ENCODE data around the gene DLG1.

Gene DLG1

GRCh38 chr3:197114007-197114406, 184.4 kb downstream of the DLG1 start:
- H3K9ac ChIP-seq (ENCODE audit: low read length) = no peak overlapping the region
- no peak overlapping the region for H3K27ac ChIP-seq (ENCODE audit: low read length, poor library complexity, severe bottlenecking)
- no peak overlapping the region for H2BK15ac ChIP-seq (ENCODE audit: low read depth, poor library complexity, severe bottlenecking)
- H2AFZ ChIP-seq (ENCODE audit: low read depth, low read length) = no peak overlapping the region
- 100% methylated on average over 3 of the region's 3 CpGs for WGBS
- no peak overlapping the region for H3K4me2 ChIP-seq (ENCODE audit: low read length, poor library complexity, severe bottlenecking)
- H2BK5ac ChIP-seq (ENCODE audit: low read depth, low read length, poor library complexity, severe bottlenecking) = no peak overlapping the region
- peaks cover 4 to 67% of the 10 kb centered on the region in 2 experiments for H3K36me3 ChIP-seq (ENCODE audit: control insufficient read depth in 1 of 2, insufficient read depth in 2 of 2, low read depth in 1 of 2, low read length in 2 of 2)
- no peak for DNase-seq
- no peaks in the 10 kb centered on the region for H3K9me3 ChIP-seq (ENCODE audit: control insufficient read depth, low read length)
- H4K8ac ChIP-seq (ENCODE audit: low read length) = no peak overlapping the region
- H3K4ac ChIP-seq (ENCODE audit: low read depth in 1 of 2, low read length in 2 of 2) = no peak overlapping the region
- H2AK5ac ChIP-seq (ENCODE audit: low read length, severe bottlenecking) = no peak overlapping the region
- no peak overlapping the region for H3K14ac ChIP-seq (ENCODE audit: low read length in 2 of 2)
- no peak overlapping the region for H2BK120ac ChIP-seq (ENCODE audit: low read depth, low read length)
- no peak overlapping the region for H4K91ac ChIP-seq (ENCODE audit: low read length)
- no peaks in the 10 kb centered on the region for H3K27me3 ChIP-seq (ENCODE audit: control insufficient read depth in 1 of 2, insufficient read depth in 1 of 2, low read length in 2 of 2)
- H3K79me1 ChIP-seq (replicated peaks; ENCODE audit: low read length, poor library complexity, severe bottlenecking) = peaks cover 7% of the 10 kb centered on the region
- no peak overlapping the region for H2BK12ac ChIP-seq (ENCODE audit: low read length in 2 of 2)
- H3K18ac ChIP-seq (ENCODE audit: low read depth in 1 of 2, low read length in 2 of 2) = no peak overlapping the region
- no peaks in the 10 kb centered on the region for H3K4me1 ChIP-seq (ENCODE audit: control insufficient read depth, insufficient read depth, low read depth, low read length)
- H3K4me3 ChIP-seq (ENCODE audit: insufficient read depth in 1 of 2, low read depth in 1 of 2, low read length in 2 of 2) = no peak overlapping the region
- H3K23ac ChIP-seq (ENCODE audit: low read length in 2 of 2) = no peak overlapping the region

DNA sequence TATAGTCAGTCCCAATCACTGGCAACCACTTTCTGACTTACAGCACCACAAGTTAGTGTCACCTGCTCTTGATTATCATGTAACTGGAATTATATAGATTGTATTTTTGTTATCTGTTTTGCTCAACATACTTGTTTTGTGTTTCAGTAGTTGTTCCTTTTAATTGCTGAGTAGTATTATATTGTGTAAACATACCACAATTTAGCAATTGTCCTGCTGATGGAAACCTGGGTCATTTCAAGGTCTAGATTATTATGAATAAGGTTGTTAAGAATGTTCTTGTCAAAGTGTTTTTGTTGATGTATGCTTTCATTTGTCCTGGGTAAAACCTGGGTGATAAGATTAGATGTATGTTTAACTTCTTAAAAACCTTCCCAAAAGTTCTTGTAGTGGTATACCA, 186.7 kb downstream of the DLG1 start:
- Histone ChIP-seq H4K8ac (ENCODE audit: low read length) (no peak overlapping the region), H2BK120ac (ENCODE audit: low read depth, low read length) (no peak overlapping the region), H3K36me3 (ENCODE audit: control insufficient read depth in 1 of 2, insufficient read depth in 2 of 2, low read depth in 1 of 2, low read length in 2 of 2) (peaks cover 3 to 67% of the 10 kb centered on the region in 2 experiments), H3K4me1 (ENCODE audit: control insufficient read depth, insufficient read depth, low read depth, low read length) (no peaks in the 10 kb centered on the region), H3K18ac (ENCODE audit: low read depth in 1 of 2, low read length in 2 of 2) (no peak overlapping the region), H3K14ac (ENCODE audit: low read length in 2 of 2) (no peak overlapping the region), H2AK5ac (ENCODE audit: low read length, severe bottlenecking) (no peak overlapping the region), H4K91ac (ENCODE audit: low read length) (no peak overlapping the region), H3K23ac (ENCODE audit: low read length in 2 of 2) (no peak overlapping the region), H3K9me3 (ENCODE audit: control insufficient read depth, low read length) (no peaks in the 10 kb centered on the region), H2BK12ac (ENCODE audit: low read length in 2 of 2) (no peak overlapping the region), H3K9ac (ENCODE audit: low read length) (no peak overlapping the region), H3K4me3 (ENCODE audit: insufficient read depth in 1 of 2, low read depth in 1 of 2, low read length in 2 of 2) (no peak overlapping the region), H3K27me3 (ENCODE audit: control insufficient read depth in 1 of 2, insufficient read depth in 1 of 2, low read length in 2 of 2) (no peaks in the 10 kb centered on the region), H3K4me2 (ENCODE audit: low read length, poor library complexity, severe bottlenecking) (no peak overlapping the region), H2BK15ac (ENCODE audit: low read depth, poor library complexity, severe bottlenecking) (no peak overlapping the region), H2BK5ac (ENCODE audit: low read depth, low read length, poor library complexity, severe bottlenecking) (no peak overlapping the region), H2AFZ (ENCODE audit: low read depth, low read length) (no peak overlapping the region), H3K79me1 (replicated peaks; ENCODE audit: low read length, poor library complexity, severe bottlenecking) (peaks cover 6% of the 10 kb centered on the region), H3K27ac (ENCODE audit: low read length, poor library complexity, severe bottlenecking) (no peak overlapping the region), H3K4ac (ENCODE audit: low read depth in 1 of 2, low read length in 2 of 2) (no peak overlapping the region)
- no peak for DNase-seq

GRCh38 chr3:197105786-197106185, 192.6 kb downstream of the DLG1 start:
- no peak overlapping the region for H3K27ac ChIP-seq (ENCODE audit: low read length, poor library complexity, severe bottlenecking)
- no peak overlapping the region for H2BK5ac ChIP-seq (ENCODE audit: low read depth, low read length, poor library complexity, severe bottlenecking)
- H2BK120ac ChIP-seq (ENCODE audit: low read depth, low read length) = no peak overlapping the region
- H3K4me2 ChIP-seq (ENCODE audit: low read length, poor library complexity, severe bottlenecking) = no peak overlapping the region
- peaks cover 6% of the 10 kb centered on the region for H3K79me1 ChIP-seq (replicated peaks; ENCODE audit: low read length, poor library complexity, severe bottlenecking)
- H3K9me3 ChIP-seq (ENCODE audit: control insufficient read depth, low read length) = no peaks in the 10 kb centered on the region
- no peak overlapping the region for H3K9ac ChIP-seq (ENCODE audit: low read length)
- DNase-seq = no peak
- no peak overlapping the region for H2BK15ac ChIP-seq (ENCODE audit: low read depth, poor library complexity, severe bottlenecking)
- no peak overlapping the region for H3K4ac ChIP-seq (ENCODE audit: low read depth in 1 of 2, low read length in 2 of 2)
- WGBS = no CpG with 5 or more reads among the region's 2 CpGs
- no peak overlapping the region for H2AFZ ChIP-seq (ENCODE audit: low read depth, low read length)
- no peaks in the 10 kb centered on the region for H3K27me3 ChIP-seq (ENCODE audit: control insufficient read depth in 1 of 2, insufficient read depth in 1 of 2, low read length in 2 of 2)
- no peak overlapping the region for H2BK12ac ChIP-seq (ENCODE audit: low read length in 2 of 2)
- no peak overlapping the region for H3K18ac ChIP-seq (ENCODE audit: low read depth in 1 of 2, low read length in 2 of 2)
- no peak overlapping the region for H4K8ac ChIP-seq (ENCODE audit: low read length)
- no peak overlapping the region for H2AK5ac ChIP-seq (ENCODE audit: low read length, severe bottlenecking)
- no peak overlapping the region for H3K4me3 ChIP-seq (ENCODE audit: insufficient read depth in 1 of 2, low read depth in 1 of 2, low read length in 2 of 2)
- no peak overlapping the region for H3K23ac ChIP-seq (ENCODE audit: low read length in 2 of 2)
- H3K36me3 ChIP-seq (ENCODE audit: control insufficient read depth in 1 of 2, insufficient read depth in 2 of 2, low read depth in 1 of 2, low read length in 2 of 2) = peaks cover 9 to 52% of the 10 kb centered on the region in 2 experiments
- H3K4me1 ChIP-seq (ENCODE audit: control insufficient read depth, insufficient read depth, low read depth, low read length) = no peaks in the 10 kb centered on the region
- H3K14ac ChIP-seq (ENCODE audit: low read length in 2 of 2) = no peak overlapping the region
- no peak overlapping the region for H4K91ac ChIP-seq (ENCODE audit: low read length)

GRCh38 chr3:197104738-197105137, 193.7 kb downstream of the DLG1 start:
- DNase-seq = no peak
- no CpG with 5 or more reads among the region's 1 CpG for WGBS
- peaks cover 11 to 48% of the 10 kb centered on the region in 2 experiments for H3K36me3 ChIP-seq (ENCODE audit: control insufficient read depth in 1 of 2, insufficient read depth in 2 of 2, low read depth in 1 of 2, low read length in 2 of 2)

More at GRCh38 chr3:197104738-197105137, 193.7 kb downstream of the DLG1 start:
- Histone ChIP-seq H3K4ac (ENCODE audit: low read depth in 1 of 2, low read length in 2 of 2) (no peak overlapping the region), H2AFZ (ENCODE audit: low read depth, low read length) (no peak overlapping the region), H3K27me3 (ENCODE audit: control insufficient read depth in 1 of 2, insufficient read depth in 1 of 2, low read length in 2 of 2) (no peaks in the 10 kb centered on the region), H3K79me1 (replicated peaks; ENCODE audit: low read length, poor library complexity, severe bottlenecking) (peaks cover 6% of the 10 kb centered on the region), H3K14ac (ENCODE audit: low read length in 2 of 2) (no peak overlapping the region), H2BK15ac (ENCODE audit: low read depth, poor library complexity, severe bottlenecking) (no peak overlapping the region), H2BK5ac (ENCODE audit: low read depth, low read length, poor library complexity, severe bottlenecking) (no peak overlapping the region), H3K4me1 (ENCODE audit: control insufficient read depth, insufficient read depth, low read depth, low read length) (no peaks in the 10 kb centered on the region), H2BK12ac (ENCODE audit: low read length in 2 of 2) (no peak overlapping the region), H2BK120ac (ENCODE audit: low read depth, low read length) (no peak overlapping the region), H3K4me3 (ENCODE audit: insufficient read depth in 1 of 2, low read depth in 1 of 2, low read length in 2 of 2) (no peak overlapping the region), H3K9me3 (ENCODE audit: control insufficient read depth, low read length) (no peaks in the 10 kb centered on the region), H4K91ac (ENCODE audit: low read length) (no peak overlapping the region), H3K23ac (ENCODE audit: low read length in 2 of 2) (no peak overlapping the region), H3K18ac (ENCODE audit: low read depth in 1 of 2, low read length in 2 of 2) (no peak overlapping the region), H2AK5ac (ENCODE audit: low read length, severe bottlenecking) (no peak overlapping the region), H3K9ac (ENCODE audit: low read length) (no peak overlapping the region), H4K8ac (ENCODE audit: low read length) (no peak overlapping the region), H3K4me2 (ENCODE audit: low read length, poor library complexity, severe bottlenecking) (no peak overlapping the region), H3K27ac (ENCODE audit: low read length, poor library complexity, severe bottlenecking) (no peak overlapping the region)
